Naive thymus-derived CD8-positive, alpha-beta T cell (primary cell): ENCODE results near the gene DNA2. TPM values are rescaled to one million over a fixed set of nuclear protein-coding genes. Genes with fewer than 3 reads are reported as not detected.
A peak's percentile ranks its signal among the peaks of the same experiment; 100 is the strongest.
"Not testable (repeated sequence)": the region's sequence is repeated elsewhere in the genome, so short reads cannot be mapped to it uniquely, and the experiment has no call there.

Experiments
- ATAC-seq, 2 donors: fragments of 150-1000 bp; cut with Tn5 transposase in 1 of 2; sonication (Bioruptor Pico), chemical (Tn5 transposase) in 1 of 2; 1 replicate in 1 of 2; 2 replicates in 1 of 2; pipeline ENCODE4 v1.10.0; 2021; ENCODE audit warnings: mild to moderate bottlenecking in 2 of 2, moderate library complexity in 2 of 2
- POLR2A ChIA-PET: fragments of 350-600 bp; sonication (Branson Sonifier 250); formaldehyde crosslinking; loops from one replicate; lab custom pipeline; 2021; ENCODE audit warnings: antibody characterized with exemption; lab: Charles Lee
- DNase-seq, 10 donors: peaks; one replicate each; pipeline versions ENCODE4 v3.0.0 to v3.0.0-alpha.2; 2020 to 2022
- H3K27ac Mint-ChIP-seq, 10 donors: one replicate each; pipeline ENCODE4 v1.8.0; 2020 to 2022; ENCODE audit warnings: mild to moderate bottlenecking in 10 of 10, mixed read lengths in 10 of 10, moderate library complexity in 4 of 10, inconsistent platforms in 1 of 10
- H3K27me3 Mint-ChIP-seq, 5 donors: one replicate each; pipeline ENCODE4 v1.8.0; 2021 to 2022; ENCODE audit warnings: mixed read lengths in 5 of 5
- H3K36me3 Mint-ChIP-seq, 3 donors: one replicate each; pipeline ENCODE4 v1.8.0; 2020 to 2022; ENCODE audit warnings: mixed read lengths in 3 of 3, mild to moderate bottlenecking in 2 of 3, inconsistent platforms in 1 of 3
- H3K4me1 Mint-ChIP-seq, 4 donors: one replicate each; pipeline ENCODE4 v1.8.0; 2021 to 2022; ENCODE audit warnings: mixed read lengths in 4 of 4
- H3K4me3 Mint-ChIP-seq, 10 donors: one replicate each; pipeline ENCODE4 v1.8.0; 2020 to 2022; ENCODE audit warnings: mild to moderate bottlenecking in 10 of 10, mixed read lengths in 10 of 10, moderate library complexity in 6 of 10, inconsistent platforms in 1 of 10
- H3K9me3 Mint-ChIP-seq, 9 donors: one replicate each; pipeline ENCODE4 v1.8.0; 2020 to 2022; ENCODE audit warnings: mixed read lengths in 9 of 9, mild to moderate bottlenecking in 3 of 9, inconsistent platforms in 1 of 9, moderate library complexity in 1 of 9
- polyA plus RNA-seq, 3 donors: library from polyadenylated mRNA; unstranded; fragments of 300-500 nt; fragmentation: Illumina TruSeq; gene quantifications; one replicate each; pipeline ENCODE4 v1.2.3, GENCODE V29; 2021
- total RNA-seq, 8 experiments: library from RNA in 2 of 8; stranded (reverse) in 2 of 8; gene quantifications; one replicate each; pipeline ENCODE4 v1.2.3 and lab custom pipeline; 2021 to 2026

Gene DNA2
- total RNA-seq (1 to 10 TPM; 7.4 to 9.8 TPM), polyA plus RNA-seq (under 1 TPM; 0.51 to 0.74 (median 0.54) TPM), total RNA-seq (lab: John Stamatoyannopoulos, UW) (5.4 to 16.9 (median 11.7) reads per million in 6 experiments)

GRCh38 chr10:68471586-68472408 is at the start of gene DNA2:
Gene DNA2, minus strand, starts transcription at chr10:68471973. Its CDS starts 109 bp downstream, at chr10:68471864.
- DNase-seq, result peak; percentile 52 to 82 (median 64)
- H3K27me3 Mint-ChIP-seq, result no peaks in the 10 kb centered on the region
- POLR2A ChIA-PET, result interaction anchor here (0.7 to 1.0 kb wide), 2 partner anchors 65 to 707 kb away, joined by 3 to 4 read pairs; no protein-coding TSS in a partner anchor
- ATAC-seq, result peak; percentile 84 to 92
- no peaks in the 10 kb centered on the region for H3K9me3 Mint-ChIP-seq
- peak within 1 kb of the TSS; percentile 40 to 94 (median 86) for H3K27ac Mint-ChIP-seq
- H3K4me1 Mint-ChIP-seq, result peaks cover 6 to 23% (median 19%) of the 10 kb centered on the region in 4 donors
- peaks cover 0 to 2% (median 0%) of the 10 kb centered on the region in 3 donors for H3K36me3 Mint-ChIP-seq
- H3K4me3 Mint-ChIP-seq, result peak within 1 kb of the TSS; percentile 95 to 99 (median 98)

GRCh38 chr10:68518609-68519008 is 46.8 kb upstream of the DNA2 start:
- peaks cover 0 to 57% (median 11%) of the 10 kb centered on the region in 3 donors for H3K36me3 Mint-ChIP-seq
- ATAC-seq, DNase-seq, H3K4me1 Mint-ChIP-seq, POLR2A ChIA-PET, H3K4me3 Mint-ChIP-seq, H3K27me3 Mint-ChIP-seq, H3K27ac Mint-ChIP-seq, H3K9me3 Mint-ChIP-seq: not testable (repeated sequence)

GRCh38 chr10:68517188-68517587 is 45.4 kb upstream of the DNA2 start:
- peaks cover 0 to 7% (median 0%) of the 10 kb centered on the region in 4 donors for H3K4me1 Mint-ChIP-seq
- POLR2A ChIA-PET, result no interaction called here
- no peaks in the 10 kb centered on the region for H3K27me3 Mint-ChIP-seq
- peaks cover 0 to 54% (median 11%) of the 10 kb centered on the region in 3 donors for H3K36me3 Mint-ChIP-seq
- peak overlapping the region in 1 of 10 donors; percentile 63 for H3K27ac Mint-ChIP-seq
- no peak overlapping the region for H3K4me3 Mint-ChIP-seq
- no peaks in the 10 kb centered on the region for H3K9me3 Mint-ChIP-seq
- DNase-seq (no peak), ATAC-seq (no peak)

GRCh38 chr10:68516766-68517165 is 45.0 kb upstream of the DNA2 start:
- Mint-ChIP-seq H3K27ac (no peak overlapping the region), H3K9me3 (no peaks in the 10 kb centered on the region)
- ATAC-seq, result no peak

GRCh38 chr10:68516216-68516615 is 44.4 kb upstream of the DNA2 start:
- H3K4me3 Mint-ChIP-seq, H3K4me1 Mint-ChIP-seq, DNase-seq, H3K9me3 Mint-ChIP-seq, ATAC-seq, POLR2A ChIA-PET, H3K27me3 Mint-ChIP-seq: not testable (repeated sequence)
- peak overlapping the region in 2 of 10 donors; percentile 12 to 27 for H3K27ac Mint-ChIP-seq
- H3K36me3 Mint-ChIP-seq, result peaks cover 0 to 53% (median 9%) of the 10 kb centered on the region in 3 donors

More at GRCh38 chr10:68516766-68517165, 45.0 kb upstream of the DNA2 start:
- POLR2A ChIA-PET, result no interaction called here
- no peak for DNase-seq
- H3K4me3 Mint-ChIP-seq, result no peak overlapping the region
- peaks cover 0 to 51% (median 10%) of the 10 kb centered on the region in 3 donors for H3K36me3 Mint-ChIP-seq
- H3K27me3 Mint-ChIP-seq, result no peaks in the 10 kb centered on the region
- peaks cover 0 to 5% (median 0%) of the 10 kb centered on the region in 4 donors for H3K4me1 Mint-ChIP-seq

GRCh38 chr10:68508090-68508489 is 36.3 kb upstream of the DNA2 start:
- Mint-ChIP-seq H3K36me3 (peaks cover 0 to 50% (median 4%) of the 10 kb centered on the region in 3 donors), H3K27me3 (no peaks in the 10 kb centered on the region), H3K4me1 (no peaks in the 10 kb centered on the region), H3K4me3 (no peak overlapping the region), H3K27ac (peak overlapping the region in 1 of 10 donors; percentile 41), H3K9me3 (no peaks in the 10 kb centered on the region)
- no peak for DNase-seq
- POLR2A ChIA-PET, result no interaction called here
- no peak for ATAC-seq

- DNase-seq (no peak), ATAC-seq (no peak)
- POLR2A ChIA-PET, result no interaction called here
- H3K27me3 Mint-ChIP-seq, result no peaks in the 10 kb centered on the region
- H3K4me3 Mint-ChIP-seq, result no peak overlapping the region
- no peaks in the 10 kb centered on the region for H3K4me1 Mint-ChIP-seq
- peaks cover 0 to 53% (median 7%) of the 10 kb centered on the region in 3 donors for H3K36me3 Mint-ChIP-seq
- no peaks in the 10 kb centered on the region for H3K9me3 Mint-ChIP-seq
- H3K27ac Mint-ChIP-seq, result no peak overlapping the region
These were observed 34.6 kb upstream of the DNA2 start for GRCh38 chr10:68506411-68506810.

GRCh38 chr10:68502846-68503245 is 31.1 kb upstream of the DNA2 start:
- H3K9me3 Mint-ChIP-seq, result no peaks in the 10 kb centered on the region
- H3K27ac Mint-ChIP-seq, result no peak overlapping the region
- POLR2A ChIA-PET, result no interaction called here
- DNase-seq (no peak), ATAC-seq (no peak)
- no peaks in the 10 kb centered on the region for H3K27me3 Mint-ChIP-seq
- H3K36me3 Mint-ChIP-seq, result peaks cover 0 to 70% (median 23%) of the 10 kb centered on the region in 3 donors
- H3K4me3 Mint-ChIP-seq, result no peak overlapping the region
- no peaks in the 10 kb centered on the region for H3K4me1 Mint-ChIP-seq

GRCh38 chr10:68501691-68502090 is 29.9 kb upstream of the DNA2 start:
- no peak overlapping the region for H3K4me3 Mint-ChIP-seq
- peaks cover 0 to 68% (median 24%) of the 10 kb centered on the region in 3 donors for H3K36me3 Mint-ChIP-seq
- no peaks in the 10 kb centered on the region for H3K4me1 Mint-ChIP-seq
- H3K9me3 Mint-ChIP-seq, result no peaks in the 10 kb centered on the region
- no peaks in the 10 kb centered on the region for H3K27me3 Mint-ChIP-seq
- DNase-seq, result no peak
- POLR2A ChIA-PET, result no interaction called here
- ATAC-seq, result no peak
- H3K27ac Mint-ChIP-seq, result no peak overlapping the region

GRCh38 chr10:68499544-68499943 is 27.8 kb upstream of the DNA2 start:
- no peak for DNase-seq
- H3K36me3 Mint-ChIP-seq, result peaks cover 0 to 70% (median 30%) of the 10 kb centered on the region in 3 donors
- H3K27me3 Mint-ChIP-seq, result no peaks in the 10 kb centered on the region
- ATAC-seq, result no peak
- POLR2A ChIA-PET, result no interaction called here
- no peaks in the 10 kb centered on the region for H3K4me1 Mint-ChIP-seq
- no peak overlapping the region for H3K27ac Mint-ChIP-seq
- no peak overlapping the region for H3K4me3 Mint-ChIP-seq
- no peaks in the 10 kb centered on the region for H3K9me3 Mint-ChIP-seq

GRCh38 chr10:68496072-68496471 is 24.3 kb upstream of the DNA2 start:
- H3K36me3 Mint-ChIP-seq, result peaks cover 0 to 74% (median 28%) of the 10 kb centered on the region in 3 donors
- H3K9me3 Mint-ChIP-seq, result no peaks in the 10 kb centered on the region
- ATAC-seq (no peak), DNase-seq (no peak)
- H3K27ac Mint-ChIP-seq, result peak overlapping the region in 1 of 10 donors; percentile 46
- H3K4me3 Mint-ChIP-seq, result no peak overlapping the region
- no peaks in the 10 kb centered on the region for H3K27me3 Mint-ChIP-seq
- no peaks in the 10 kb centered on the region for H3K4me1 Mint-ChIP-seq
- POLR2A ChIA-PET, result interaction anchor here (0.6 to 1.1 kb wide), 2 partner anchors 9 to 104 kb away, joined by 3 read pairs; no protein-coding TSS in a partner anchor

GRCh38 chr10:68492118-68492517 is 20.3 kb upstream of the DNA2 start:
- no peaks in the 10 kb centered on the region for H3K4me1 Mint-ChIP-seq
- no peak overlapping the region for H3K4me3 Mint-ChIP-seq
- DNase-seq, result no peak
- no peaks in the 10 kb centered on the region for H3K27me3 Mint-ChIP-seq
- no peak overlapping the region for H3K27ac Mint-ChIP-seq
- no peak for ATAC-seq
- peaks cover 4 to 76% (median 24%) of the 10 kb centered on the region in 3 donors for H3K36me3 Mint-ChIP-seq
- no peaks in the 10 kb centered on the region for H3K9me3 Mint-ChIP-seq
- POLR2A ChIA-PET, result no interaction called here

- Mint-ChIP-seq H3K27ac (no peak overlapping the region), H3K27me3 (no peaks in the 10 kb centered on the region), H3K36me3 (peaks cover 7 to 85% (median 20%) of the 10 kb centered on the region in 3 donors), H3K4me1 (no peaks in the 10 kb centered on the region), H3K9me3 (no peaks in the 10 kb centered on the region), H3K4me3 (no peak overlapping the region)
- POLR2A ChIA-PET, result interaction anchor here (0.6 kb wide), 1 partner anchor 793 kb away, joined by 7 read pairs; no protein-coding TSS in a partner anchor
- ATAC-seq (no peak), DNase-seq (no peak)
These were observed 18.1 kb upstream of the DNA2 start for GRCh38 chr10:68489919-68490318.
